WTC11 (cell line): ENCODE results near the gene ACAT2. TPM values are rescaled to one million over a fixed set of nuclear protein-coding genes. Genes with fewer than 3 reads are reported as not detected.

Experiments
- ATAC-seq: fragments of 200-7000 bp; cut with Tn5 transposase; 2 replicates; pipeline ENCODE4 v1.10.0; 2021; ENCODE audit warnings: mild to moderate bottlenecking, moderate library complexity
- CTCF ChIA-PET: fragments of 300-600 bp; sonication (Branson Sonifier 250); formaldehyde crosslinking; loops from one replicate; lab custom pipeline; 2021; ENCODE audit warnings: antibody characterized with exemption; lab: Charles Lee
- POLR2A ChIA-PET: fragments of 350-600 bp; sonication (Branson Sonifier 250); formaldehyde crosslinking; loops from one replicate; lab custom pipeline; 2021; ENCODE audit warnings: antibody characterized with exemption; lab: Charles Lee
- DNase-seq: peaks from one replicate; pipeline ENCODE4 v3.0.0; 2021; ENCODE audit warnings: low spot score
- H3K27ac Mint-ChIP-seq: 2 replicates; pipeline ENCODE4 v1.8.0; 2021; ENCODE audit warnings: mixed read lengths
- H3K27me3 Mint-ChIP-seq: 2 replicates; pipeline ENCODE4 v1.8.0; 2021; ENCODE audit warnings: low read depth, mild to moderate bottlenecking, moderate library complexity, mixed read lengths
- H3K36me3 Mint-ChIP-seq: 2 replicates; pipeline ENCODE4 v1.8.0; 2021; ENCODE audit warnings: mixed read lengths
- H3K4me1 Mint-ChIP-seq: 2 replicates; pipeline ENCODE4 v1.8.0; 2022; ENCODE audit warnings: mixed read lengths
- H3K4me3 Mint-ChIP-seq: 2 replicates; pipeline ENCODE4 v1.8.0; 2021; ENCODE audit warnings: mild to moderate bottlenecking, moderate library complexity, mixed read lengths
- H3K9me3 Mint-ChIP-seq: 2 replicates; pipeline ENCODE4 v1.8.0; 2021; ENCODE audit warnings: mixed read lengths
- CREM ChIP-seq: sonication (generic); formaldehyde crosslinking; IDR thresholded peaks from 2 replicates; pipeline ENCODE4 v1.8.1; 2022; ENCODE audit warnings: mild to moderate bottlenecking, missing genetic modification reagents, moderate library complexity
- ELF4 ChIP-seq: sonication (generic); formaldehyde crosslinking; IDR thresholded peaks from 2 replicates; pipeline ENCODE4 v1.8.1; 2022; ENCODE audit warnings: low read depth, mild to moderate bottlenecking, moderate library complexity, missing genetic modification reagents
- FOXP1 ChIP-seq: sonication (generic); formaldehyde crosslinking; IDR thresholded peaks from 2 replicates; pipeline ENCODE4 v1.8.0; 2022; ENCODE audit warnings: missing genetic modification reagents, mild to moderate bottlenecking, moderate library complexity, borderline replicate concordance
- GABPB1 ChIP-seq: sonication (generic); formaldehyde crosslinking; IDR thresholded peaks from 2 replicates; pipeline ENCODE4 v1.8.1; 2023; ENCODE audit warnings: mild to moderate bottlenecking, missing genetic modification reagents
- GTF2I ChIP-seq: fragments of 250-450 bp; sonication (Bioruptor Pico); conservative IDR thresholded peaks from 2 replicates; pipeline ENCODE4 v1.4.0; 2021; ENCODE audit warnings: mild to moderate bottlenecking
- NFE2L1 ChIP-seq: sonication (generic); formaldehyde crosslinking; IDR thresholded peaks from 2 replicates; pipeline ENCODE4 v1.8.1; 2023; ENCODE audit warnings: missing genetic modification reagents
- NR2C2 ChIP-seq: sonication (generic); formaldehyde crosslinking; IDR thresholded peaks from 2 replicates; pipeline ENCODE4 v1.8.0; 2022; ENCODE audit warnings: mild to moderate bottlenecking, missing genetic modification reagents
- OVOL2 ChIP-seq: fragments of 250-450 bp; sonication (Bioruptor Pico); IDR thresholded peaks from 2 replicates; pipeline ENCODE4 v1.9.0; 2021; ENCODE audit warnings: mild to moderate bottlenecking, borderline replicate concordance
- RORB ChIP-seq: fragments of 250-450 bp; sonication (Bioruptor Pico); IDR thresholded peaks from 2 replicates; pipeline ENCODE4 v1.9.0; 2021; ENCODE audit warnings: mild to moderate bottlenecking
- SMAD4 ChIP-seq: sonication (generic); formaldehyde crosslinking; IDR thresholded peaks from 2 replicates; pipeline ENCODE4 v1.8.0; 2022; ENCODE audit warnings: mild to moderate bottlenecking, missing genetic modification reagents
- TEAD4 ChIP-seq: sonication (generic); formaldehyde crosslinking; IDR thresholded peaks from 2 replicates; pipeline ENCODE4 v1.8.0; 2022; ENCODE audit warnings: mild to moderate bottlenecking, missing genetic modification reagents
- TP53 ChIP-seq: sonication (generic); formaldehyde crosslinking; IDR thresholded peaks from 2 replicates; pipeline ENCODE4 v1.8.1; 2023; ENCODE audit warnings: mild to moderate bottlenecking, missing genetic modification reagents
- ZNF263 ChIP-seq: sonication (generic); formaldehyde crosslinking; IDR thresholded peaks from 2 replicates; pipeline ENCODE4 v1.8.1; 2022; ENCODE audit warnings: low read depth, mild to moderate bottlenecking, moderate library complexity, missing genetic modification reagents
- ZNF671 ChIP-seq: fragments of 250-450 bp; sonication (Bioruptor Pico); IDR thresholded peaks from 2 replicates; pipeline ENCODE4 v1.8.0; 2021; ENCODE audit warnings: mild to moderate bottlenecking
- total RNA-seq: library from RNA; stranded (reverse); gene quantifications from 3 replicates; pipeline ENCODE4 v1.2.3, GENCODE V29; 2021
- TF ChIP-seq, protein P1 (sequence below): sonication (generic); formaldehyde crosslinking; IDR thresholded peaks from 2 replicates; pipeline ENCODE4 v1.8.1; 2023; ENCODE audit warnings: mild to moderate bottlenecking, missing genetic modification reagents, borderline replicate concordance
- TF ChIP-seq, protein P2 (sequence below): sonication (generic); formaldehyde crosslinking; IDR thresholded peaks from 2 replicates; pipeline ENCODE4 v1.8.0; 2023; ENCODE audit warnings: missing genetic modification reagents
- TF ChIP-seq, protein P3 (sequence below): sonication (generic); formaldehyde crosslinking; IDR thresholded peaks from 2 replicates; pipeline ENCODE4 v1.8.1; 2022; ENCODE audit warnings: mild to moderate bottlenecking, missing genetic modification reagents, moderate library complexity, borderline replicate concordance
- TF ChIP-seq, protein P4 (sequence below): fragments of 250-450 bp; sonication (Bioruptor Pico); IDR thresholded peaks from 2 replicates; pipeline ENCODE4 v1.9.0; 2021; ENCODE audit warnings: mild to moderate bottlenecking
- TF ChIP-seq, protein P5 (sequence below): sonication (generic); formaldehyde crosslinking; conservative IDR thresholded peaks from 2 replicates; pipeline ENCODE4 v1.8.1; 2022; ENCODE audit warnings: mild to moderate bottlenecking, missing genetic modification reagents
- TF ChIP-seq, protein P6 (sequence below): sonication (generic); formaldehyde crosslinking; IDR thresholded peaks from 2 replicates; pipeline ENCODE4 v1.8.0; 2022; ENCODE audit warnings: mild to moderate bottlenecking, missing genetic modification reagents

The ACAT2 gene
- total RNA-seq, 1 experiment from 2014 or later: 138 TPM

DNA sequence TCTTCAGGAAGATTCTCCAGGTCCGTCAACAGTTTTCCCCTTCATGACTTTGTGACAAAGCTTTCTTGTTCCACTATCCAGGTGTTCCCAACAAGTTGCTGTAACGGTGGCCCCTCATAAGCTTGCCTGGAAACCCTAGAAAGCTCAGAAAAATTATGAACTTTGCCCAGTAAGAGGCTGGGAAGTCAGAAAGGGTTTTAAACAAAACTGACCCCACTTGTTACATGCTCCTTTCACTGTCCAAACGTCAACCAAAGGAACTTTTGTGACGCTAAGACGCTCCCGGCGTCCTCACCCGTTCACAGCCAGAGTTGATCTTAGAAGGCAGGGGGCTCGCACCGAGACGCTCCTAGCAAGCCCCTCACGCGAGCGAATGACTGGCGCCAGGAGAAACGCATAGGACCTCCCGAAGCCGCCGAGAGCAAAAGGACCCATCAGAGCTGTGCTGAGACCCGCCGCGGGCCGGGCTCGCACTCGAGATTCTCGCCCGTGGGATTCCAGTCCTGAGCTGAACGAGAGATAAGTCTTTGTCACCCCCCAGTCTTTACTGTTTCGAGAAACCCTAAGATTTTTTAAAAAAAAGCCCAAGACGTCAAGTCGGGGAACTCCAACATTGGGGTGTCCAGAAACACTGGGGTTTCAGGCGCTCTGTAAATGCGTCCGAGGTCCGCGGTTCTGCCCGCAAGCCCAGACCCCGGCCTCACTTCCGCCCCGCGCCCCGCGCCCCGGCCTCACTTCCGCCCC, 544 bp upstream of the ACAT2 start (continued):
- TF ChIP-seq, protein P1, sequence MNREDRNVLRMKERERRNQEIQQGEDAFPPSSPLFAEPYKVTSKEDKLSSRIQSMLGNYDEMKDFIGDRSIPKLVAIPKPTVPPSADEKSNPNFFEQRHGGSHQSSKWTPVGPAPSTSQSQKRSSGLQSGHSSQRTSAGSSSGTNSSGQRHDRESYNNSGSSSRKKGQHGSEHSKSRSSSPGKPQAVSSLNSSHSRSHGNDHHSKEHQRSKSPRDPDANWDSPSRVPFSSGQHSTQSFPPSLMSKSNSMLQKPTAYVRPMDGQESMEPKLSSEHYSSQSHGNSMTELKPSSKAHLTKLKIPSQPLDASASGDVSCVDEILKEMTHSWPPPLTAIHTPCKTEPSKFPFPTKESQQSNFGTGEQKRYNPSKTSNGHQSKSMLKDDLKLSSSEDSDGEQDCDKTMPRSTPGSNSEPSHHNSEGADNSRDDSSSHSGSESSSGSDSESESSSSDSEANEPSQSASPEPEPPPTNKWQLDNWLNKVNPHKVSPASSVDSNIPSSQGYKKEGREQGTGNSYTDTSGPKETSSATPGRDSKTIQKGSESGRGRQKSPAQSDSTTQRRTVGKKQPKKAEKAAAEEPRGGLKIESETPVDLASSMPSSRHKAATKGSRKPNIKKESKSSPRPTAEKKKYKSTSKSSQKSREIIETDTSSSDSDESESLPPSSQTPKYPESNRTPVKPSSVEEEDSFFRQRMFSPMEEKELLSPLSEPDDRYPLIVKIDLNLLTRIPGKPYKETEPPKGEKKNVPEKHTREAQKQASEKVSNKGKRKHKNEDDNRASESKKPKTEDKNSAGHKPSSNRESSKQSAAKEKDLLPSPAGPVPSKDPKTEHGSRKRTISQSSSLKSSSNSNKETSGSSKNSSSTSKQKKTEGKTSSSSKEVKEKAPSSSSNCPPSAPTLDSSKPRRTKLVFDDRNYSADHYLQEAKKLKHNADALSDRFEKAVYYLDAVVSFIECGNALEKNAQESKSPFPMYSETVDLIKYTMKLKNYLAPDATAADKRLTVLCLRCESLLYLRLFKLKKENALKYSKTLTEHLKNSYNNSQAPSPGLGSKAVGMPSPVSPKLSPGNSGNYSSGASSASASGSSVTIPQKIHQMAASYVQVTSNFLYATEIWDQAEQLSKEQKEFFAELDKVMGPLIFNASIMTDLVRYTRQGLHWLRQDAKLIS (CRISPR knock-in tag): no peak
- TF ChIP-seq TEAD4 (CRISPR knock-in tag) (no peak), GABPB1 (CRISPR knock-in tag) (no peak), TP53 (no peak)
- TF ChIP-seq, all 79 proteins: peak for 3

DNA sequence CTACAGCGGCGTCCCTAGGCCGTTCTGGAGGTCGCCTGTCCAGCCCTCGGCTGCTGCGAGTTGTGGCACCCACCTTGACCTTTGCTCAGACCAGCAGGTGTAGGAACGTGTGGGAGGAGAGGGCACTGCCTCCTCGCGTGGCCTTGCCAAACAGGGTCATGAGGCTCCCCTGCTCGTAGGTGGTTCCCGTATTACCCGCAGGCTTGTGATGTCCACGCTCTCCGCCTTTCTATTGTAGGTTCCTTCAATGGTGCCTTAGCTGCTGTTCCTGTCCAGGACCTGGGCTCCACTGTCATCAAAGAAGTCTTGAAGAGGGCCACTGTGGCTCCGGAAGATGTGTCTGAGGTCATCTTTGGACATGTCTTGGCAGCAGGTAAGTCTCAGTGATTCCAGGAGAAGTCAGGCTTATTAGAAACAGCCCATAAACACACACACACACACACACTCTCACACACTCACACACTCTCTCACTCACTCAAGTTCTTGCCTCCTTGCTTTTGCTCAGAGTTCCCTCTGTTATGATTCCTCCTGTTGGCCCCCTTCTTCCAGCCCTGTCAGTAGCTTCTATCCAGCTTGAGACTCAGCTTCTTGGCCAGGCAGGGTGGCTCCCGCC, 942 bp downstream of the ACAT2 start:
- CTCF ChIA-PET: no interaction called here
- POLR2A ChIA-PET: interaction anchor here (1.3 kb wide), 1 partner anchor 36 kb away, joined by 4 read pairs; the partner anchor contains the start of gene WTAP
- Mint-ChIP-seq H3K4me1 (peaks cover 34% of the 10 kb centered on the region), H3K4me3 (peak overlapping the region; percentile 81), H3K27ac (peak overlapping the region; percentile 97), H3K27me3 (no peaks in the 10 kb centered on the region; the same call in 1 of the 2 replicates), H3K36me3 (peaks cover 55% of the 10 kb centered on the region), H3K9me3 (no peaks in the 10 kb centered on the region)
- ATAC-seq (no peak), DNase-seq (no peak)
- TF ChIP-seq, protein P2, sequence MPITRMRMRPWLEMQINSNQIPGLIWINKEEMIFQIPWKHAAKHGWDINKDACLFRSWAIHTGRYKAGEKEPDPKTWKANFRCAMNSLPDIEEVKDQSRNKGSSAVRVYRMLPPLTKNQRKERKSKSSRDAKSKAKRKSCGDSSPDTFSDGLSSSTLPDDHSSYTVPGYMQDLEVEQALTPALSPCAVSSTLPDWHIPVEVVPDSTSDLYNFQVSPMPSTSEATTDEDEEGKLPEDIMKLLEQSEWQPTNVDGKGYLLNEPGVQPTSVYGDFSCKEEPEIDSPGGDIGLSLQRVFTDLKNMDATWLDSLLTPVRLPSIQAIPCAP (CRISPR knock-in tag): no peak
- TF ChIP-seq, protein P3, sequence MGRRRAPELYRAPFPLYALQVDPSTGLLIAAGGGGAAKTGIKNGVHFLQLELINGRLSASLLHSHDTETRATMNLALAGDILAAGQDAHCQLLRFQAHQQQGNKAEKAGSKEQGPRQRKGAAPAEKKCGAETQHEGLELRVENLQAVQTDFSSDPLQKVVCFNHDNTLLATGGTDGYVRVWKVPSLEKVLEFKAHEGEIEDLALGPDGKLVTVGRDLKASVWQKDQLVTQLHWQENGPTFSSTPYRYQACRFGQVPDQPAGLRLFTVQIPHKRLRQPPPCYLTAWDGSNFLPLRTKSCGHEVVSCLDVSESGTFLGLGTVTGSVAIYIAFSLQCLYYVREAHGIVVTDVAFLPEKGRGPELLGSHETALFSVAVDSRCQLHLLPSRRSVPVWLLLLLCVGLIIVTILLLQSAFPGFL (CRISPR knock-in tag): no peak
- 0 out of 2 replicates have a peak, but pooled peaks have one; percentile 32 for TF ChIP-seq NFE2L1
- TF ChIP-seq OVOL2 (CRISPR knock-in tag): no peak
- no peak for TF ChIP-seq TEAD4 (CRISPR knock-in tag)
- TF ChIP-seq NR2C2 (CRISPR knock-in tag): no peak
- no peak for TF ChIP-seq ZNF263 (CRISPR knock-in tag)
- TF ChIP-seq, protein P4, sequence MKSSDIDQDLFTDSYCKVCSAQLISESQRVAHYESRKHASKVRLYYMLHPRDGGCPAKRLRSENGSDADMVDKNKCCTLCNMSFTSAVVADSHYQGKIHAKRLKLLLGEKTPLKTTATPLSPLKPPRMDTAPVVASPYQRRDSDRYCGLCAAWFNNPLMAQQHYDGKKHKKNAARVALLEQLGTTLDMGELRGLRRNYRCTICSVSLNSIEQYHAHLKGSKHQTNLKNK (CRISPR knock-in tag): no peak

DNA sequence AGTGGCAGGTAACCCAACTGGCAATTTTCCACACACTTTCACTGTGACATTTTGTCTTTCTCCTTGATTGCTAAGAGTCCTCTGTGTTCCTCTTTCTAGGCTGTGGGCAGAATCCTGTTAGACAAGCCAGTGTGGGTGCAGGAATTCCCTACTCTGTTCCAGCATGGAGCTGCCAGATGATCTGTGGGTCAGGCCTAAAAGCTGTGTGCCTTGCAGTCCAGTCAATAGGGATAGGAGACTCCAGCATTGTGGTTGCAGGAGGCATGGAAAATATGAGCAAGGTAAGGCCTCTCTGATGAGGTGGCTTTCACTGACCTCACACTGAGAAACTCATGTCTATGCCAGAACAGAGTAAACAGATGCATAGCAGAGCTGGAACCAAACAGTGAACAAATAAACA, 5.1 kb downstream of the ACAT2 start:
- no peak for ATAC-seq
- H3K27me3 Mint-ChIP-seq: no peaks in the 10 kb centered on the region
- POLR2A ChIA-PET: no interaction called here
- TF ChIP-seq ELF4 (CRISPR knock-in tag) (no peak), RORB (no peak), CREM (no peak), GTF2I (CRISPR knock-in tag) (no peak), SMAD4 (CRISPR knock-in tag) (no peak), ZNF671 (CRISPR knock-in tag) (no peak), FOXP1 (no peak), OVOL2 (CRISPR knock-in tag) (no peak), TP53 (no peak)
- TF ChIP-seq, protein P5, sequence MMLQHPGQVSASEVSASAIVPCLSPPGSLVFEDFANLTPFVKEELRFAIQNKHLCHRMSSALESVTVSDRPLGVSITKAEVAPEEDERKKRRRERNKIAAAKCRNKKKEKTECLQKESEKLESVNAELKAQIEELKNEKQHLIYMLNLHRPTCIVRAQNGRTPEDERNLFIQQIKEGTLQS: no peak
- TF ChIP-seq, protein P1 (CRISPR knock-in tag): no peak
- TF ChIP-seq, protein P4 (CRISPR knock-in tag): no peak
- TF ChIP-seq, protein P6, sequence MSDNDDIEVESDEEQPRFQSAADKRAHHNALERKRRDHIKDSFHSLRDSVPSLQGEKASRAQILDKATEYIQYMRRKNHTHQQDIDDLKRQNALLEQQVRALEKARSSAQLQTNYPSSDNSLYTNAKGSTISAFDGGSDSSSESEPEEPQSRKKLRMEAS (CRISPR knock-in tag): no peak

More for the DNA sequence above, 5.1 kb downstream of the ACAT2 start:
- CTCF ChIA-PET: no interaction called here
- H3K4me1 Mint-ChIP-seq: peaks cover 10% of the 10 kb centered on the region
- no peak overlapping the region for H3K27ac Mint-ChIP-seq
- H3K36me3 Mint-ChIP-seq: peaks cover 78% of the 10 kb centered on the region
- no peak for DNase-seq
- peaks cover 6% of the 10 kb centered on the region for H3K9me3 Mint-ChIP-seq
- no peak overlapping the region for H3K4me3 Mint-ChIP-seq
